ENCODE data around the gene PLPP4. TPM values are rescaled to one million over a fixed set of nuclear protein-coding genes. Genes with fewer than 3 reads are reported as not detected.

PLPP4 gene
- total and polyA plus RNA-seq, 2 of the 13 experiments (the other 11 are each of a cell fraction or from before 2014, with no cell fraction given) = not detected

GRCh38 chr10:120415709-120416330, 41.2 kb upstream of the PLPP4 start (continued):
- no peak for TF ChIP-seq E2F1 (CRISPR knock-in tag; IDR thresholded peaks at IDR 0.05)
- TF ChIP-seq HDAC6 (IDR thresholded peaks at IDR 0.05; ENCODE audit: low read depth, low read length) = no peak
- TF ChIP-seq, protein P1, sequence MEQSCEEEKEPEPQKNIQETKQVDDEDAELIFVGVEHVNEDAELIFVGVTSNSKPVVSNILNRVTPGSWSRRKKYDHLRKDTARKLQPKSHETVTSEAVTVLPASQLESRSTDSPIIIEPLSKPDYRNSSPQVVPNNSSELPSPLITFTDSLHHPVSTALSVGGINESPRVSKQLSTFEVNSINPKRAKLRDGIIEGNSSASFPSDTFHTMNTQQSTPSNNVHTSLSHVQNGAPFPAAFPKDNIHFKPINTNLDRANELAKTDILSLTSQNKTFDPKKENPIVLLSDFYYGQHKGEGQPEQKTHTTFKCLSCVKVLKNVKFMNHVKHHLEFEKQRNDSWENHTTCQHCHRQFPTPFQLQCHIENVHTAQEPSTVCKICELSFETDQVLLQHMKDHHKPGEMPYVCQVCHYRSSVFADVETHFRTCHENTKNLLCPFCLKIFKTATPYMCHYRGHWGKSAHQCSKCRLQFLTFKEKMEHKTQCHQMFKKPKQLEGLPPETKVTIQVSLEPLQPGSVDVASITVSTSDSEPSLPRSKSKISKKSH (CRISPR knock-in tag; IDR thresholded peaks at IDR 0.05; ENCODE audit: borderline replicate concordance) = no peak
- no peak for TF ChIP-seq ZNF703 (CRISPR knock-in tag; IDR thresholded peaks at IDR 0.05; ENCODE audit: borderline replicate concordance)
- no peak for TF ChIP-seq RCOR2 (CRISPR knock-in tag; IDR thresholded peaks at IDR 0.05)
- no peak for TF ChIP-seq ZSCAN22 (CRISPR knock-in tag; IDR thresholded peaks at IDR 0.05)
- no peak for TF ChIP-seq ATAD3A (CRISPR knock-in tag; IDR thresholded peaks at IDR 0.05)
- TF ChIP-seq FOXK2 (IDR thresholded peaks at IDR 0.05) = no peak

- ChIA-PET CTCF (ENCODE audit: low intra/inter-chr PET ratio, low total read pairs) (no interaction called here), POLR2A (no interaction called here)
- no TSS peak for BruUV-seq (replicated peaks)
- Histone ChIP-seq H3K9me3 (ENCODE audit: low read length) (no peaks in the 10 kb centered on the region), H3K9ac (ENCODE audit: insufficient read depth, low read depth, low read length) (no peak overlapping the region), H3K4me2 (ENCODE audit: low read depth, low read length) (no peak overlapping the region), H3K36me3 (replicated peaks in 1 of 2; ENCODE audit: control insufficient read depth in 1 of 2, insufficient read depth in 2 of 2, low read length in 2 of 2) (no peaks in the 10 kb centered on the region), H3K4me3 (replicated peaks in 1 of 3; ENCODE audit: insufficient read depth in 1 of 3, low read depth in 2 of 3, low read length in 3 of 3) (no peak overlapping the region), H3K4me1 (ENCODE audit: insufficient read depth, low read length) (no peaks in the 10 kb centered on the region), H3K27me3 (ENCODE audit: control insufficient read depth in 1 of 2, insufficient read depth in 2 of 2, low read length in 2 of 2) (no peaks in the 10 kb centered on the region), H3K79me2 (ENCODE audit: insufficient read depth, low read length) (no peaks in the 10 kb centered on the region), H3K27ac (ENCODE audit: extremely low read length, insufficient read depth, low read length) (no peak overlapping the region), H2AFZ (ENCODE audit: low read length) (no peak overlapping the region), H4K20me1 (ENCODE audit: insufficient read depth, low read length) (no peaks in the 10 kb centered on the region)
- WGBS (ENCODE audit: low lambda C conversion rate) = 0% methylated on average over 5 of the region's 5 CpGs
- TF ChIP-seq HDAC1 (CRISPR knock-in tag; IDR thresholded peaks at IDR 0.05) (no peak), SMAD9 (CRISPR knock-in tag; IDR thresholded peaks at IDR 0.05) (no peak), KLF9 (CRISPR knock-in tag; IDR thresholded peaks at IDR 0.05; ENCODE audit: low read depth) (no peak), SIN3A (IDR thresholded peaks at IDR 0.05; ENCODE audit: borderline replicate concordance, low read depth, low read length) (no peak), RFX5 (IDR thresholded peaks at IDR 0.05; ENCODE audit: low read depth, low read length) (no peak), ZNF12 (CRISPR knock-in tag; IDR thresholded peaks at IDR 0.05) (no peak)
- FAIRE-seq = no peak
- in situ Hi-C loops (cut with HindIII; ENCODE audit: extremely low pct_ligation_motif_present, low pct_unique_long_range_greater_than_20kb) = loop anchor here (10.0 kb wide), 1 partner anchor 314 kb away; no protein-coding TSS in a partner anchor
- ATAC-seq = no peak
- intact Hi-C loops (cut with micrococcal nuclease; ENCODE audit: unreplicated experiment) = no loop called here
- DNase-seq (ENCODE audit: low spot score) = no peak
Measured at GRCh38 chr10:120420421-120420820, 36.6 kb upstream of the PLPP4 start.

Measured in HepG2 (cell line).